CD4-positive, alpha-beta T cell treated with Interleukin-21 for 1 hour (primary cell): ENCODE measurements around the gene PHETA2.
"Not testable (repeated sequence)": the region's sequence is repeated elsewhere in the genome, so short reads cannot be mapped to it uniquely, and the experiment has no call there.

Source experiments
- DNase-seq: peaks from one replicate; pipeline ENCODE4 v3.0.0-alpha.2; 2020

The PHETA2 gene

DNA sequence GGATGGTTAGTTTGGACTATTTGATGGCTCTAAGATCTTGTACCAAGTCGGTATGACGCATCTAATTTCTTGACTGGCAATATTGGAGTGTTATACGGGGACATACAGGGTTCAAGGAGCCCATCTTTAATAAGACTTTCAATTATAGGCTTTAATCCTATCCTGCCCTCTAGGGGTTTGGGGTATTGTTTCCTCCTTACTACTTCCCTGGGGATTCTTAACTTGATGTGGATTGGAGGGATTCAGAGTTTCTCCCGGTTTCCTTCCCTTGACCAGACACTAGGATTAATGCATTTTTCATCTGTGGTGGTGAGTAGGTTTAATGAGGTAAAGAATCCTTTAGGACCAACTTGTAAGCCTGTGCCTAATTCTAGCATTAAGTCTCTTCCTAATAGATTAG, 37.8 kb downstream of the PHETA2 start:
- DNase-seq: no peak

DNA sequence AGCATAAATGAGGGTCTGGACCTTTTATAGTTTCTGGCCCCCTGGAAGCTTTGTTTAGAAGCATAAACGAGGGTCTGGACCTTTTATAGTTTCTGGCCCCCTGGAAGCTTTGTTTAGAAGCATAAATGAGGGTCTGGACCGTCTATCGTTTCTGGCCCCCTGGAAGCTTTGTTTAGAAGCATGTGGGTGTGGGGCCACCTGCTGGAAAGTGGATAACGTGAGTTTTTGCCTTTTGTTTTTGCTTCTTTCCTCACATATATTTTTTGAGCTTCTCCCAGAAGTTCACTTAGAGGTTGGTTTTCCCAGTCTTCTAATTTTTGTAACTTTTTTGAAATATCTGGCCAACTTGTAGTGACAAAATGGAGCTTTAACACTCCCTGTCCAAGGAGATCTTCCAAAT, 38.7 kb downstream of the PHETA2 start:
- not testable (repeated sequence) for DNase-seq

DNA sequence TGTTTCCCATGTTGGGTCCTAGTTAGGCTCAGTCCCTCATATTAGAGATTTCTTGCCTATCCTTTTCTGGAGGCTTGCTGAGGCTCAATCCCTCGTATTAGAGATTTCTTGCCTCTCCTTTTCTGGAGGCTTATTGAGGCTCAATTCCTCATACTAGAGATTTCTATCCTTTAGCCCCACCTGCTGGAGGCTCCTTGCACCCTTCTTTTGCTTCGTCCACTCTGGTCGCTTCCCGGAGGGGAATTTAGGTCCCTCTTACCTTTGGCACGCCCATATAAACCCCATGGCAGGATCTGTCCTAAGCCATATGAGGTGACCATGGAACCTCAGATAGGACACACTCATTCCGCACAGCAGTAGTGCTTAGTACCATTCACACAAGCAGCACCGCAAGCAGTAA, 40.7 kb downstream of the PHETA2 start:
- no peak for DNase-seq

DNA sequence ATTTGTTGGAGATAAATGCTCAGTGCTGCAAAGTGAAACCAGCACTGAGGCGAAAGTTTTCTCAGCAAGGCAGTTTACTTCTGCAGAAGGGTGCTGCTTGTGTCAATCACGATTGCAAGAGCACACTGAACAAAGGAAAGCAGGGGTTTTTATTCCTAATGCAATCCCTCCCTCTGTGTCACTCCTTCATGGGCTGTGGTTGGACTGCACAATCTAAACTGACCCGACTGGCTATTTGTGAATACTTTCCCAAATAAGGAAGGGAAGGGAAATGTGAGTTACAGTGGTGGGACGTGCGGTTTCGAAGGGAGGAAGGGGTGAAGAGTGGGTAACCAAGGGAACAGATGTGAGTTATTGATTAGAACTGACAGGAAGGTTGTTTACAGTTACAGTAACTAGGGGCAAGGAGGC, 41.4 kb downstream of the PHETA2 start:
- DNase-seq: not testable (repeated sequence)

DNA sequence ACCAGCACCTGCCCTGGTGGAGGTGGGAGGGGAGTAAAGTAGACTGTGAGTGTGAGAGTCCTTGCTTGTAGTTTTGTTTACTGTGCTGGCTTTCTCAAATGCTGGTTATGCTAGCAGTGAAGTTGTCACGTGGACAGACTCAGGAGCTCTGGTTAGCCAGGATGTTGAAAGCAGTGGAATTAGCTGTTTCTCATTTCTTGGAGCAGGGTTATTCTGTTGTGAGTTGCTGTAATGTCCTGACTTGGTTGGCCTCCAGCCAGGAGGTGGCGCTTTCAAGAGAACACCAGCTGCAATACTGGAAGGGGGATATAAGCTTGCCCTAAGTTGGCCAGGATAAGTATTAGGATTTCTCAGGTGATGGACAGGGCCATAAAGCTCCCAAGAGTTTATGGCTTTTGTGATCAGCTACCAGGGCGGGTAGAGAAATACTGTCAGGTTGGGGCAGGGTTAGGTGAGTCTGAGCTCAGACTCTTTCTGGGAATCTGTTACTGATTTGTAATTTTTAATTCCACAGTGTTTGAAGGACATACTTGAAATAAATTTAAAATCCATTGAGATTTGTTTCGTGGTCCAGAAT, 42.9 kb downstream of the PHETA2 start:
- no peak for DNase-seq

DNA sequence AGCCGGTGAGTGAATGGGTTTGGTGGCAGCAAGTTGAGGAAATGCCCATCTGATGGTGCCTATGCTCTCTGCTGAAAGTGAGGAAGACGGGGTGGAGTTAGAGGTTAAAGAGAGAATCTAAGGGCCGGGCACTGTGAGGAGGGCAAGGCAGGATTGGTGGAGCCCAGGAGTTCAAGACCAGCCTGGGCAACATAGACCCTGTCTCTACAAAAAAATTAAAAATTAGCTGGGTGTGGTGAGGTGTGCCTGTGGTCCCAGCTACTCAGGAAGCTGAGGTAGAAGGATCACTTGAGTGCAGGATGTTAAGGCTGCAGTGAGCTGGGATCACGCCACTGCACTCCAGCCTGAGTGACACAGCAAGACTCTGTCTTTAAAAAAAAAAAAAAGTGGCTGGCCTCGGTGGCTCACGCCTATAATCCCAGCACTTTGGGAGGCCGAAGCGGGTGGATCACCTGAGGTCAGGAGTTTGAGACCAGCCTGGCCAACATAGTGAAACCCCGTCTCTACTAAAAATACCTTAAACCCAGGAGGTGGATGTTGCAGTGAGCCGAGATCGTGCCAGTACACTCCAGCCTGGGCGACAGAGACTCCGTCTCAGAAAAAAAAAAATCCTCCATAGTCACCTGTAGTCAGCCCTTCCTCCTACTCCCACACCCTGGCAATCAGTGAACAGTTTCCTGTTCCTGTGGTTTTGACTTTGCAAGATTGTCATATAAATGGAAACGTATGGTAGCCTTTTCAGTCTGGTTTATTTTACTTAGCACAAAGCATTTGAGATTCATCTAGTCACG, 46.4 kb downstream of the PHETA2 start:
- peak; percentile 61 for DNase-seq

DNA sequence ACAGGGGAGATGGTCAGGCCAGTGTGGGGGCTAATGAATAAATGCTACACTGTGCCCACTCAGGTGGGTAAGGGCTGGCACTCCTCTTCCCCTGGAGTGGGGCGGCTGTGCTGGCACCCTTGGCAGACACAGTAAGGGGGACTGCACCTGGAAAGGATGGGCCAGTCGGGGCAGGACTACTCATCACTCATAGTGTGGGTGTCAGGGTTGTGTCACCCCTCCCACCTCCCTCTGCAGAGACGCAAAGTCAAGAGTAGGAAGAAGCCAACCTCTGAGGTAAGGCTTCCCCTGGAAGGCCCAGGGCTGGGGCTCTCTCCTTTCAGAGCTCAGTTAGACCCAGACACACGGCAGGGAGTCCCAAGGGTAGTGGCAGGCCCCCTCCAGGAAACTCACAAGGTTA, 49.5 kb downstream of the PHETA2 start:
- DNase-seq: not testable (repeated sequence)

DNA sequence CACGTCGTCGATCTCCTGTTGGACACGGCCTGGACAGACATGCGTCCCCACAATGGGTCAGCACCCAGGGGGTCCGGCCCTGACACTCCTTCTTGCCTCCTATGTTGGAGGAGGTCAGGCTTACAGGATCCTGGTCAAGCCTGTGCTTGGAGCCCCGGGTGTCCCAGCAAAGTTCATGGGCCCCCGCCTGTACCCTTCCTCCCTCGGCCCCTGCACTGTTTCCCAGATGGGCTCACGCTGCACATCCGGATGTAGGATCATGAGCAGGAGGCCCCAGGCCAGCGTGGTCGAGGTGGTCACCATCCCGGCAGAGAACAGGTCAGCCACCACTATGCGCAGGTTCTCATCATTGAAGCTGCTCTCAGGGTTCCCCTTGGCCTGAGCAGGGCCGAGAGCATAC, 53.6 kb downstream of the PHETA2 start:
- no peak for DNase-seq

DNA sequence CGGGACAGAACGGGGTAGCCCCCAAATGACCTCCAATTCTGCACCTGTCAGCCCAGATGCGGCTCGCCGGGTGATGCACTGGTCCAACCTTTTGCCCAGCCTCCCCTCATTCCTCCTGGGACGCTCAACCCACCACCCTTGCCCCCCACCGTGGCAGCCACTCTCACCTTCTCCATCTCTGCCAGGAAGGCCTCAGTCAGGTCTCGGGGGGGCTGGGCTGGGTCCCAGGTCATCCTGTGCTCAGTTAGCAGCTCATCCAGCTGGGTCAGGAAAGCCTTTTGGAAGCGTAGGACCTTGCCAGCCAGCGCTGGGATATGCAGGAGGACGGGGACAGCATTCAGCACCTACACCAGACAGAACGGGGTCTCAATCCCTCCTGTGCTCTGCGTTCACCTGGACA, 54.0 kb downstream of the PHETA2 start:
- DNase-seq: not testable (repeated sequence)
